Keratinocyte (primary cell): Measurements from ENCODE around the gene CRYL1. TPM values are rescaled to one million over a fixed set of nuclear protein-coding genes. Genes with fewer than 3 reads are reported as not detected.

Experiments
- DNase-seq: peaks from one replicate; pipeline ENCODE4 v3.0.0-alpha.2; 2011; ENCODE audit warnings: low read depth, missing footprints, low spot score
- FAIRE-seq: peaks from 2 replicates; lab custom pipeline; 2011; peaks lifted over from hg19 to GRCh38; lab: Jason Lieb, UNC
- H2AFZ ChIP-seq: 2 replicates; pipeline ENCODE4 v1.6.0; 2012; ENCODE audit warnings: low read length, control low read depth, inconsistent platforms; ENCODE audit not compliant: control insufficient read depth
- H3K27ac ChIP-seq: 2 replicates; pipeline ENCODE4 v1.5.1; 2011; ENCODE audit warnings: low read length; ENCODE audit not compliant: control insufficient read depth, insufficient read depth
- H3K27me3 ChIP-seq: 3 replicates; pipeline ENCODE4 v1.6.0; 2011; ENCODE audit warnings: low read length; ENCODE audit not compliant: control insufficient read depth, insufficient read depth; ENCODE audit errors: extremely low read depth
- H3K36me3 ChIP-seq, 2 experiments: 2 replicates in 1 of 2; 3 replicates in 1 of 2; pipeline ENCODE4 v1.5.1; 2011; ENCODE audit warnings: low read length in 2 of 2, mild to moderate bottlenecking in 1 of 2; ENCODE audit not compliant: control insufficient read depth in 2 of 2, insufficient read depth in 2 of 2; ENCODE audit errors: extremely low read depth in 1 of 2
- H3K4me1 ChIP-seq: 3 replicates; pipeline ENCODE4 v1.5.1; 2011; ENCODE audit warnings: low read length; ENCODE audit not compliant: control insufficient read depth, insufficient read depth; ENCODE audit errors: extremely low read depth
- H3K4me2 ChIP-seq: 3 replicates; pipeline ENCODE4 v1.6.0; 2011; ENCODE audit warnings: low read depth, low read length; ENCODE audit not compliant: control insufficient read depth, insufficient read depth; ENCODE audit errors: extremely low read depth
- H3K4me3 ChIP-seq, 3 experiments: fragments of 200-600 bp in 1 of 3; sonication (generic) in 1 of 3; 2 replicates in 2 of 3; 3 replicates in 1 of 3; pipeline ENCODE4 v1.5.1; 2011 to 2016; ENCODE audit warnings: low read length in 3 of 3, mild to moderate bottlenecking in 3 of 3, control low read depth in 2 of 3, inconsistent platforms in 1 of 3, low read depth in 1 of 3, mixed read lengths in 1 of 3, mixed run types in 1 of 3, moderate library complexity in 1 of 3; ENCODE audit not compliant: control insufficient read depth in 2 of 3, insufficient read depth in 2 of 3; ENCODE audit errors: extremely low read depth in 1 of 3
- H3K79me2 ChIP-seq: 2 replicates; pipeline ENCODE4 v1.6.0; 2012; ENCODE audit warnings: low read length; ENCODE audit not compliant: control insufficient read depth, insufficient read depth
- H3K9ac ChIP-seq: 3 replicates; pipeline ENCODE4 v1.6.0; 2011; ENCODE audit warnings: low read length; ENCODE audit not compliant: control insufficient read depth, insufficient read depth; ENCODE audit errors: extremely low read depth
- H3K9me1 ChIP-seq: 3 replicates; pipeline ENCODE4 v1.6.0; 2011; ENCODE audit warnings: low read length; ENCODE audit not compliant: control insufficient read depth, insufficient read depth; ENCODE audit errors: extremely low read depth
- H3K9me3 ChIP-seq: 2 replicates; pipeline ENCODE4 v1.5.1; 2012; ENCODE audit warnings: low read depth, low read length; ENCODE audit not compliant: control insufficient read depth
- H4K20me1 ChIP-seq: 3 replicates; pipeline ENCODE4 v1.6.0; 2011; ENCODE audit warnings: low read length; ENCODE audit not compliant: control insufficient read depth, insufficient read depth; ENCODE audit errors: extremely low read depth
- EZH2 ChIP-seq: IDR thresholded peaks from one replicate; pipeline ENCODE4 v1.6.1; 2012; ENCODE audit warnings: inconsistent platforms, mild to moderate bottlenecking, low read length, moderate library complexity
- dilution Hi-C: fragments of 300-500 bp; cut with MboI; formaldehyde crosslinking; loops from one replicate; pipeline ENCODE4 v1.7.0; 2020; ENCODE audit warnings: low sequenced_read_pairs; ENCODE audit not compliant: extremely low pct_ligation_motif_present
- polyA plus RNA-seq, 5 experiments: library from polyadenylated mRNA; depleted of rRNA in 3 of 5; stranded (reverse) in 3 of 5; stranded (forward) in 1 of 5; unstranded in 1 of 5; fragments of >200 nt; gene quantifications; 1 replicate in 1 of 5; 2 replicates in 3 of 5; 3 replicates in 1 of 5; pipeline versions ENCODE4 v1.2.1 to v1.2.3, GENCODE V29; 2011 to 2012; ENCODE audit warnings: missing spikeins in 2 of 5, low read depth in 1 of 5, low replicate concordance in 1 of 5
- TF ChIP-seq, protein P1 (sequence below), 3 experiments: IDR thresholded peaks in 1 of 3; conservative IDR thresholded peaks in 1 of 3; optimal IDR thresholded peaks in 1 of 3; 2 replicates in 2 of 3; 3 replicates in 1 of 3; pipeline versions ENCODE3 to v1.5.1; 2011; ENCODE audit warnings: low read length in 3 of 3, mild to moderate bottlenecking in 3 of 3, moderate library complexity in 2 of 3, control low read depth in 1 of 3, inconsistent platforms in 1 of 3; ENCODE audit not compliant: insufficient read depth in 2 of 3; ENCODE audit errors: extremely low read depth in 1 of 3

The CRYL1 gene
- polyA plus RNA-seq, 1 donor (not counting 4 experiments of a cell fraction or from before 2014, with no cell fraction given) = 27.2 TPM

DNA sequence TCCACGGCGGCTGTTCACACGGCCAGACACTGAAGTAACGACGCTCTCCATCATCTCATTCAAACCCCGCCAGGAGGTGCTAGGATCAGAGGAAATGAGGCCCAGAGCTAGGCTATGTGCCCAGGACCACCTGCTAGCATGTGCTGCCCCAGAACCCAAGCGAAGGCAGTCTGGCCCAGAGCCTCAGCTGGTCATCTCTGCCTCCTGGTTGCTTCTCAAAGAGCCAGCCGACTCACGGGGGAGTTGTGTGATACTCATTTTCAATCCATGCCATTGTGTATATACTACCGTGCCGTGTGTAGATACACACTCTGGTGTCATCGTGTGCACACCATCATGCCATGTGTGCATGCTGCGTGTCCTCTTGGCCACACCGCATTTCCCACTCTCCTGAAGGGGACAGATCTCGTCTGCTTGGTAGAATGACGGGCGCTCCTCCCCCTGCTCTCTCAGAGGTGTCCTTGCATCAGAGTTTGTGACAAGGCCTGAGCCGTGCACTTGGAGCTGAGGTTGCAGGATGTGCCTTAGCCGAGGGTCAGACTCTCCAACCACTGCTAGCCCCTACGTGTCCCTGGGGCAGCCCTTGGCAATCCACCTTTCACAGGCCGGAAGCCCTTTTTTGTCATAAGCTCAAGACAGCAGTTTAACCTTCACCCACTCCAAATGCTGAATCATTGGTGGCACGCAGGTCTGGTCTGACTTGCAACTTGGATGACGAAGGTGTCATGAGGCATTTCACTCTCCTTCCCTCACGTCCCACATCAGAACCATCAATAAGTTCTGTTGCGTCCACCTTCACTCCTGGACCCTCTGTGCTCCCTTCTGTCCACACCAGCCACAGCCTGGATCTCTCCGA, 130.4 kb downstream of the CRYL1 start:
- no peaks in the 10 kb centered on the region for H3K9me3 ChIP-seq
- no peak overlapping the region for H3K27ac ChIP-seq
- H2AFZ ChIP-seq = no peak overlapping the region
- H3K36me3 ChIP-seq = no peaks in the 10 kb centered on the region
- H3K9me1 ChIP-seq = no peaks in the 10 kb centered on the region
- no peaks in the 10 kb centered on the region for H3K79me2 ChIP-seq
- FAIRE-seq (no peak), DNase-seq (no peak)
- peaks cover 2% of the 10 kb centered on the region for H3K4me1 ChIP-seq
- dilution Hi-C loops = loop anchor here (25.0 kb wide), 1 partner anchor 208 kb away; the partner anchor contains the start of gene GJB2
- TF ChIP-seq, protein P1, sequence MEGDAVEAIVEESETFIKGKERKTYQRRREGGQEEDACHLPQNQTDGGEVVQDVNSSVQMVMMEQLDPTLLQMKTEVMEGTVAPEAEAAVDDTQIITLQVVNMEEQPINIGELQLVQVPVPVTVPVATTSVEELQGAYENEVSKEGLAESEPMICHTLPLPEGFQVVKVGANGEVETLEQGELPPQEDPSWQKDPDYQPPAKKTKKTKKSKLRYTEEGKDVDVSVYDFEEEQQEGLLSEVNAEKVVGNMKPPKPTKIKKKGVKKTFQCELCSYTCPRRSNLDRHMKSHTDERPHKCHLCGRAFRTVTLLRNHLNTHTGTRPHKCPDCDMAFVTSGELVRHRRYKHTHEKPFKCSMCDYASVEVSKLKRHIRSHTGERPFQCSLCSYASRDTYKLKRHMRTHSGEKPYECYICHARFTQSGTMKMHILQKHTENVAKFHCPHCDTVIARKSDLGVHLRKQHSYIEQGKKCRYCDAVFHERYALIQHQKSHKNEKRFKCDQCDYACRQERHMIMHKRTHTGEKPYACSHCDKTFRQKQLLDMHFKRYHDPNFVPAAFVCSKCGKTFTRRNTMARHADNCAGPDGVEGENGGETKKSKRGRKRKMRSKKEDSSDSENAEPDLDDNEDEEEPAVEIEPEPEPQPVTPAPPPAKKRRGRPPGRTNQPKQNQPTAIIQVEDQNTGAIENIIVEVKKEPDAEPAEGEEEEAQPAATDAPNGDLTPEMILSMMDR (optimal IDR thresholded peaks at IDR 0.05 in 1 of 3, IDR thresholded peaks at IDR 0.05 in 1 of 3, conservative IDR thresholded peaks at IDR 0.05 in 1 of 3; ENCODE audit: extremely low read depth in 1 of 3, insufficient read depth in 2 of 3, low read length in 3 of 3) = no peak
- no peak for TF ChIP-seq EZH2
- no peaks in the 10 kb centered on the region for H4K20me1 ChIP-seq
- no peak overlapping the region for H3K9ac ChIP-seq
- no peaks in the 10 kb centered on the region for H3K27me3 ChIP-seq
- H3K4me3 ChIP-seq = no peak overlapping the region
- H3K4me2 ChIP-seq = no peak overlapping the region

DNA sequence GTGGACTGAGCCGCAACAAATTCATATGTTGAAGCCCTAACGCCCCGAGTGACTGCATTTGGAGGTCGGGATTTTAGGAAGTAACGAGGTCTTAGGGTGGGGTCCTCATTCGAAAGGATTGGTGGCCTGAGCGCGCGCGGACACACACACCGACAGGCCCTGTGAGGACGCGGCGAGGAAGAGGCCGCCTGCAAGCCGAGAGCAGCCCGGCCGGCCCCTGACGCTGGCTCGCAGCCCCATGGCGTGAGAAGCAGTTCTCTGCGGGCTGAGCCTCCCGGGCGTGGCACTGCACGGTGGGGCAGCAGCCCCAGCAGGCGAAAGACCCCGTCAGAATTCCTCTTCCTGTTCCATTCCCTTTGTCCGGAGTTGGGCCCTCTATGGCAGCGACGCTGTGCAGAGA, 131.2 kb downstream of the CRYL1 start:
- no peaks in the 10 kb centered on the region for H3K27me3 ChIP-seq
- dilution Hi-C loops = loop anchor here (25.0 kb wide), 1 partner anchor 207 kb away; the partner anchor contains the start of gene GJB2
- H3K9ac ChIP-seq = no peak overlapping the region
- H3K36me3 ChIP-seq = no peaks in the 10 kb centered on the region
- no peaks in the 10 kb centered on the region for H3K79me2 ChIP-seq
- TF ChIP-seq EZH2 = no peak
- TF ChIP-seq, protein P1 (optimal IDR thresholded peaks at IDR 0.05 in 1 of 3, IDR thresholded peaks at IDR 0.05 in 1 of 3, conservative IDR thresholded peaks at IDR 0.05 in 1 of 3; ENCODE audit: extremely low read depth in 1 of 3, insufficient read depth in 2 of 3, low read length in 3 of 3) = no peak
- H4K20me1 ChIP-seq = no peaks in the 10 kb centered on the region
- H3K9me3 ChIP-seq = no peaks in the 10 kb centered on the region
- H2AFZ ChIP-seq = no peak overlapping the region
- H3K4me1 ChIP-seq = no peaks in the 10 kb centered on the region
- no peak overlapping the region for H3K27ac ChIP-seq
- no peak overlapping the region for H3K4me3 ChIP-seq
- DNase-seq (no peak), FAIRE-seq (no peak)
- H3K4me2 ChIP-seq = no peak overlapping the region
- no peaks in the 10 kb centered on the region for H3K9me1 ChIP-seq
